GM03348 (cell line): ENCODE data around the gene ROCK1.
A peak's percentile ranks its signal among the peaks of the same experiment; 100 is the strongest.

ENCODE experiments used
- DNase-seq: peaks from one replicate; pipeline ENCODE4 v3.0.0; 2012; ENCODE audit warnings: low spot score

The ROCK1 gene

DNA sequence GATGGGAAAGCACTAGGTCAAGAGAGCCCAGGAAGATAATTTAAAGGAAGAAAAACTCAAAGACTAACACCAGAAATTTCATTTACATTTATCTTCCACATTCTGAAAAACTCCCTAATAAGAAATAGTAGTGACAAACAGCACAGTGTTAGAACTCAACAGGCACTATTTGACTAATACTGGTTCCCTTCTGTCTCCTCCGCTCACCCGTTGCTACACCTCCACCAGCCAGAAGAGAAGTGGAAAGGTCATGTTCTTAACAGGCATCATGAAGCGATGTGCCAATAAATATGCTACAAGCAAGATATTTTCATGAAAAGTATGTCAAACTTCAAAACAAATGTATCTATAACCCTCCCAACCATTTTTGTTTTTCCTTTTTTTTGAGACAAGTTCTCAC, 5.7 kb downstream of the ROCK1 start:
- DNase-seq, result no peak

DNA sequence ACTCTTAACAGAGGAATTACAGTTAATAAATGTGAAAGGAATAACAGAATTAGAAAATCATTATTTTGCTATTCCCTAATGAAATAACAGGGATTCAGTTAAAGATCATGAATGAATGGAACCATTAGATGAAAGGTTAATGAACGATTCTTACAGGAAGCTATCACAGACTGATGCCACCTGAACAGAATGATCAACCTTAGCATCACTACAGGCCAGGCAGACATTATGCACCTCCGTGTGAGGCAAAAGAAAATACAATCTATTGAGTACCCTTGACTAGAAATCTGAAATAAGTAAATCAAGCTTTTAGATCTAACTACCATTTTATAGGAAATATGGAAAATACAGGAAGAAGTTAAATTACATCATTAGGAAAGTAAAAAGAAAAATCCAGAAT, 10.4 kb downstream of the ROCK1 start:
- no peak for DNase-seq

DNA sequence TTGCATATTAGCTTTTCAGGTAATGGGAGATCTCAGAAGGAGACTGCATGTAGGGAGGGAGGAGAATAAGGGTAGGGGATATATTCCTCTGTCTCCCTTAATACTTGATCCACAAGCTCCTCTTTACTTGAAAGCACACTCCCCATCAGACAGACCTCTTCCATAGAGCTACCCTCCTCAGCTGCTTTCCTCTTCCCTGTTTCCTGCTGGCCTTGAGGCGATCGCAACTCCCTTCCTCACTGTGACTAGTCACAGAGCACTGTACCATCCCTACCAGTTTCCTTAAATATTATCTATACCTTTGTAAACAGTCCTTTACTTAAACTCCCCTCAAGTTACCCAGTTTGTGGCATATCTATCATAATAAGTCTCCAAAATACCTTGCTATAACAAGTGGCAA, 10.9 kb downstream of the ROCK1 start:
- DNase-seq, result no peak

DNA sequence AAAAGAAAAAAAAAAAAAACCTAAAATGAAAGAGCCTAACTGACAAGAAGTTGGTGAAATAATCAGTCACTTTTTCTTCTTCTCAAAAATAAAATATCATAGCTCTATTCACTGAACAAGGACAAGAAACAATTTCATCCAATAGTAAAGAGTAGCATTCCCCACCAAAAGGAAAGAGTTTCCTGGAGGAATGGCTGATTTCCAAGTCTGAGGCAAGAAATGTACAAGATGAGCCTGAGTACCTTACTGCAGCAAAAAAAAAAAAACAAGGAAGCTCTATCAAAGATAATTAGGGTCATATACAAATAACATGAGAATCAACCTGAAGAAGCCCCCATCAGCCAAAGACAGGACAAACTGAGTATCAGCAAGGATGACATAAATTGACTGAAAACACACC, 11.5 kb downstream of the ROCK1 start:
- DNase-seq, result peak; percentile 24

DNA sequence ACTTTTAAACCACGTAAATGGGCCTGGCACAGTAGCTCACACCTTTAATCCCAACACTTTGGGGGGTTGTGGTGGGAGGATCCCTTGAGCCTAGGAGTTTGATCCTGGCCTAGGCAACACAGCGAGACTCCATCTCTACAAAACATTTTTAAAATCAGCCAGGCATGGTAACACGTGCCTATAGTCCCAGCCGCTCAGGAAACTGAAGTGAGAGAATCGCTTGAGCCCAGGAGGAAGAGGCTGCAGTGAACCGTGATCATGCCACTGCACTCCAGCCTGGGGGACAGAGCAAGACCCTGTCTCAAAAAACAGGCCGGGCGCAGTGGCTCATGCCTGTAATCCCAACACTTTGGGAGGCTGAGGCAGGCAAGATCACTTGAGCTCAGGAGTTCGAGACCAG, 12.2 kb downstream of the ROCK1 start:
- DNase-seq, result no peak

DNA sequence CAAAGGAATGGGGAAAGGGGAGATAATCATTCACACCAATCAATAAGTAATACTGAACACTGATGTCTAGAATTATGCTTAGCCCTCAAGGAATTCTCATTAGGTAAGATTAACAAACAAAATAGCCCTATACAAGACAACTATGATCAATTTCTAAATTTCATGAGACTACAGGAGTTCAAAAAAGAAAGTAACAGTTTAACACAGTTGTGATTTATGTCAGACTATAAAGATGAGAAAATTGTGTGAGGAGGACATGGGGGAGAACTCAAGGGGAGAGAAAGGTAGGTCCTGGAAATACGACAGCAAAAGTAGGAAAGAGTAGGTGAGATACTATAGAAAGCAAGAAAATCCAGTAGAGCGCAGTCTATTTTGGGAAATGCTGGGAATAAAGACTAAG, 14.9 kb downstream of the ROCK1 start:
- no peak for DNase-seq

DNA sequence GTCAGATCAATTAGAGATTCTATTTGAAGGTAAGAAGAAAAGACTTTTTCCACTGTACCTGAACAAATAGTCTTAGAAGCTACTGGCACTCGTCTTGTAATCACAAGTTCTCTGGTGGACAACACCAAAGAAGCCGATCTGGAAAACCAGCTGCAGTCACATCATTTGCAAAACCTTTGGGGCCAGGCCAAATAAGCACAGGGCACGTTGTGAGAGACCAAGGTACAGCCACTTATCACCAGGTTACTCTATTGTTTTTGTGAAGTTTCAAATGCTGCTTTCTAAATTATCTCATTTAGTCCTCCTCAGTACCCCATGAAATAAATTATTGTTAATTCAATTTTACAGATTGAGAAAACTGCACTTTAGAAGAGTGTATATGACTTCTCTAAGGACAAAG, 18.5 kb downstream of the ROCK1 start:
- DNase-seq, result no peak

DNA sequence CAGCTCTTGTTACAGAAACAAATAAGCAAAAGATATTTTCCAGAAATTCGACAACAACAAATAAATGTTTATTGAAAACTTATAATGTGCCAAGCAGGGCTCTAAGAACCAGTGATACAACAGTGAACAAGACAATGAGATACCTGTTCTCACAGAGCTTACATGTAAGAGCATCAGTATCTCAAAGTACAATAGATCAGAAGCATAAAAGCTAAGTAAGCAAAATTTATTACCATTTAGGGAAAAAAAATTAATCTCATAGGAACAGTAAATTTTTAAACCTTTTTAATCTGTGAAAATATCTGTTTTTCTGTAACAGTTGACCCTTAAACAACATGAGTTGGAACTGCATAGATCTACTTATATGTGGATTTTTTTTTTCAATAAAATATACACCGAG, 20.9 kb downstream of the ROCK1 start:
- DNase-seq, result no peak

DNA sequence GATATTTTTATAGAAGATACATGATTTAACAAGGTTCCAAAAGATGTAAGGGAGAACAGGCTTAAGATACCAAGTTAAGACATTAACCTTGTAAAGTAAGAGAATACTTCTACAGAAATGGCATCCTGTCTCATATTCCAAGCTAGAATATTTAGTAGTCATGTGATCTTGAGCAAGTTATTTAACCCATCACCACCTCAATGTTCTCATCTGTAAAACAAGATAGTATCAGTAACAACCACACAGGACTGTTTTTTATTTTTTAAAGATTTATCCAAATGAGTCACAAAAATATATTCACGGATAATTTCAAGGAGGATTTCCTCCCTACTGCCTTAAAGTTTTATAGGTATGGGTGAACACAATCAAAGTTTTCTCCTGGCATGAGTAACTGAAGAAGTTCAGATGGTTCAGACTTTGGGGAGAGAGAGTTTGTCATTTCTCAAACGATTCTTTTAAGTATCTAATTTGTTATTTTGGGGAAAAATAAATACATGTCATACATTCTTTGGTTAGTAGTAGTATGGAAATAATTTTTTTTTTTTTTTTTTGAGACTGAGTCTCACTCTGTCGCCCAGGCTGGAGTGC, 25.9 kb downstream of the ROCK1 start:
- DNase-seq, result no peak

DNA sequence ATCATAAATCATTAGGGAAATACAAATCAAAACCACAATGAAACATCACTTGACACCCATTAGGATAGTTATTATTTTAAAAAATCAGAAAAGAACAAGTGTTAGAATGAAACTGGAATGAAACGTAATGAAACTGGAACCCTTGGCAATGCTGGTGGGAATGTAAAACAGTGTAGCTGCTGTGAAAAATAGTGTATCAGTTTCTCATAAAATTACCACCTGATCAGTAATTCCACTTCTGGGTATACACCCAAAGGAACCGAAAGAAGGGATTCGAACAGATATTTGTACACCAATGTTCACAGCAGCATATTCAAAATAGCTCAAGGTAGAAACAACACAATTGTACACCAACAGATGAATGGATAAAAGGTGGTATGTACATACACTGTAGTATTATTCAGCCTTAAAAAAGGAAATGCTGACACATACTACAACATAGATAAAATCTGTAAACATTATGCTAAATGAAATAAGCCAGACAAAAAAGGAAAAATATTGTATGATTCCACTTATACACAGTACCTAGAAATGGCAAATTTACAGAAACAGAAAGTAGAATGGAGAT, 27.0 kb downstream of the ROCK1 start:
- DNase-seq, result no peak

DNA sequence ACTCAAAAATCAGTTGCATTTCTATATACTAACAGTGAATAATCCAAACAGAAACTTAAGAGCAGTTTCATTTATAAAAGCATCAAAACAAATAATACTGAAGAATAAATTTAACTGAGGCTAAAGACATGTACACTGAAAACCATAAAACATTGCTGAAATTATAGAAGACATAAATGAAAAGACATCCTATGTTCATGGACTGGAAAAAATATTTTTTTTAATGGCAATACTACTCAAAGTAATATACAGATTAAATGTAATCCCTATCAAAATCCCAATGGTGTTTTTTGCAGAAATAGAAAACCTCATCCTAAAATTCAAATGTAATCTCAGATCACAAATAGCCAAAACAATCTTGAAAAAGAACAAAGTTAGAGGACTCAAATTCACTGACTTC, 28.6 kb downstream of the ROCK1 start:
- DNase-seq, result no peak

DNA sequence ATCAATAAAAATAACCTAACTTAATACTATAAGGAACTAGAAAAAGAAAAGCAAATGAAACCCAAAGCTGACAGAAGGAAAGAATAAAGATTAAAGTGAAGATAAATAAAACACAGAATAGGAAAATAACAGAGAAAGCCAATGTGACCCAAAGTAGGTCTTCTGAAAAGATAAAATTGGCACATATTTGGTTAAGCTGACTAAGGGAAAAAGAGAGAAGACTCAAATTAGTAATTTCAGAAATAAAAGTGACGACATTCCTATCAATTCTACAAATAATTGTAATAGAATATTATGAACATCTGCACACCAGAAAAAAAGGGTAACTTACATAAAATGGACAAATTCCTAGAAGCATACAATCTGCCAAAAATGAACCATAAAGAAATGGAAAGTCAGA, 30.2 kb downstream of the ROCK1 start:
- no peak for DNase-seq

DNA sequence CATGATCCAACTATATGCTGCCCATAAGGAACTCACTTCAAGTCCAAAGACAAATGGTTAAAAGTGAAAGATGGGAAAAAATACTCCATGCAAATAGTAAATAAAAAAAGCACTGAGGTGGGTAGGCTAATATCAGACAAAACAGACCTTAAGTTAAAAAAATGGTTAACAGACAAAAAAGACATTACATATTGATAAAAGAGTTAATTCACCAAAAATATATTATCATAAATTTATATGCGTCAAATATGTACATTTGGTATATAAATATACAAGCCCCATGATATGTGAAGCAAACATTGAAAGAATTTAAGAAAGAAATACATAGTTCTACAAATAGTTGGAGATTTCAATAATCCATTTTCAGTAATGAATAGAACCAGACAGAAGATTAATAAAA, 31.0 kb downstream of the ROCK1 start:
- DNase-seq, result no peak

DNA sequence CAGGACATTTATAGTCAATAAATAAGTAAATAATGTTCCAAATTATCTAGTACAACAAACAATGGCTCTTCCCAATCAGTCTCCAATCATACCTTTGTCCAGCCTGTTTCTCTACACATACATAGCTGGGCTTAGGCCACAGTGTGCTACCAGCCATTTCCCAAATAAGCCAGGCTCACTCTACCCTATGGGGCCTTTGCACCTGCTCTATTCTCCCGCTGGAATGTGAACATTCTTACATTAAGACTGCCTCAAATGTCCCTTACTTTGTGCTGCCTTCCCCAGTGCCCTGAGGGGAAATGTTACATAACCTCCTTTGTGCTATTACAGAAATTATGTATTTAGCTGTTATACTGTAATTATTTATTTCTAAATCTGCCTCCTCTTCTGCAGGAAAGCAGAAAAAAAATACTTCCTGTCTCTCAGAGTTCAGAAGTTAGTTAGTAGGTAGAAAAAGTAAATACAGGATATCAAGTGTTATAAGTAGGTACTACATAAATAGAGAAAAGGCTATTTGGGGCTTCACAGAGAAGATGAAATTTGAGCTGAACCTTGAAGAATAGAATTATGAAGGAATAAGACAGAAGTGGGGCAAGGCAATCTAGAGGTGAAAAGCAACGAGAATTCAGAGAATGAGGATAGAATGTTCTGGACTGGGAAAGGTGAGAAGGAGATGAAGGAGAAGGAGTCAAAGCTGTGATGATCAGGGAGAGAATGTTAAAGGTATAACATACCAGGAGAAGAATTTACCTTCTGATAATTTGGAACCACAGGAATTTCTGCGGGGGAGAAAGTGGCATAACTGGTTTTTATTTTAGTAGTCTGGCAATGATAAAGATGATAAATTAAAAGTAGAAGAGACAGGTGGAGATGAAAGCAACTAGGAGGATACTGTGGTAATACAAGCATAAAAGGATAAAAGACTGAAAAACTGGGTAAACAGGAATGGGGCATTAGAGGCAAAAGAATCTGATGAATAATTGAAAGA, 37.0 kb downstream of the ROCK1 start:
- no peak for DNase-seq

DNA sequence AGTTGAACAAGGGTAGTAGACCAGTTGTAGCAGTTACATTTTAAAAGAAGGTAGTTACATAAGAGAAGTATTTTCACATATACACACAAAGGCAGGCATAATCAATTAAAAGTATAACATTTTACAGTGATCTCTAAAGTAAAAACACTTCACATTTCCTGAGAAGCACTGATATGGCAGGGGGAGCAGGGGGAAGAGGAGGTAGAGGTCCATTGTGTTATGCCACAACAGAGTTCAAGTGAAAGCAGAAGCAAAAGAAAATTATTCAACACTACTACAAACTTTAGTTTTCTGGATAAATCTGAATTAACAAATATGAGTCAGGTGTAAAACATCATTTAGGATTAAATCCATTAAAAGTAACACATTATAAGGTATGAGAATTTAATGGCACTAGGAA, 38.4 kb downstream of the ROCK1 start:
- DNase-seq, result no peak

DNA sequence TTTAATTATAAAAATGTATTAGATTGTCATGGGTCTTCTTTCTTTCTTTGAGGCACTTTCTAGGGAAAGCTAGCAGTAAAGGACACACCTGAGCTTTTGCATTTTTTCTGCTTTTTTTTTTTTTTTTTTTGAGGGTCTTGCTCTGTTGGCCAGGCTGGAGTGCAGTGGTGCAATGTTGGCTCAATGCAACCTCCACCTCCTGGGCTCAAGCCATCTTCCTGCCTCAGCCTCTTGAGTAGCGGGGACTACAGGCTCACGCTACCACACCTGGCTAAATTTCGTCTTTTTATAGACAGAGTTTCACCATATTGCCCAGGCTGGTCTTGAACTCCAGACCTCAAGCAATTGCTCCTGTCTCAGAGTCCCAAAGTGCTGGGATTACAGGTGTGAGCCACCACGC, 40.5 kb downstream of the ROCK1 start:
- DNase-seq, result no peak

DNA sequence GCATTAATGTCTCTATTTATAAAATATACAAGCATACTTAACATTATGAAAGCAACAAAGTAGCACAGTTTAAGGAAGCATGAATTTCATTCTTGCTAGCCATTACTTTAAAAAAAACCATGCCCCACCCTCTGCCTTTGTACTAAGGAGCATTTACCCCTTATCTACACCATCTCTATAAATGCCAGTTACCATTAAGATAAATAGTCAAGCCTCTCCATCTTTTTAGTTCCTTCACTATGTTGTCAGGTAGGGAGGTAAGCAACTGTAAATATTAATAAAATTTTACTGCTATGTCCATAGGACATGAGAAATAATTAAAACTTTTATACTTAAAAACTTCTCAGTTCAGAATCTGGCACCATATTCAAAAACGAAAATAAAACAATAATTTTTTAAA, 42.1 kb downstream of the ROCK1 start:
- no peak for DNase-seq

DNA sequence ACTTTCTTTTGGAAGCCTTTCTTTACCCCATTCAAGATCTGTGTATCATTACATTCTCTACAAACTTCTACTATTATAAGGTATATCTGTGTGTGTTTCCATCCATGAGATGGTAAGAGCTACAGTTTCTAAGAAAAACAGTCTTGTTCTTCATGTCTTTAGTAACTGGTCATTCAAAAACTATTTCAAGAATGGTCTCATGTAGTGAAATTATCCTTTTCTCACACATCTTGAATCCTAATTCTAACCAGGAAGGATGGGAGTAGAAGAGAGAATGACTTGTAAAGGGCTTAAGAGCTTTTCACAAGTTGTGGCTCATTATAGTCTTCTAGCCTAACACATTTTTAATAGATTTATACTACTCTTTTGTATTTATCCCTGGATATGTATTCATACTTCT, 47.3 kb downstream of the ROCK1 start:
- peak; percentile 33 for DNase-seq

DNA sequence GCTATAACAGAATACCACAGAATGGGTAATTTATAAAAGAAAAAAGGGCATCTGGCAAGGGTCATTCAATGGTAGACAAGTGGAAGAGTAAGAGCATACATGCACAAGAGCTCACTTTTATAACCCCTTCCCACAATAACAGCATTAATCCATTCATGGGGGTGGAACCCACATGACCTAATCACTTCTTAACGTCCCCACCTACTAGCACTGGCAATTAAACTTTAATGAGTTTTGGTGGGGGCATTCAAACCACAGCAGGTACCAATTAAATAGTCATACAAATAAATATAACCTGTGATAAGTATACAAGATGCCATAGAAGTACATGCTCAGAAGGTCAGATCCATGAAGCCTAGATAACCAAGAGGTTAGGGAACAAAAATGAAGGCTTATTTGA, 48.6 kb downstream of the ROCK1 start:
- DNase-seq, result no peak

DNA sequence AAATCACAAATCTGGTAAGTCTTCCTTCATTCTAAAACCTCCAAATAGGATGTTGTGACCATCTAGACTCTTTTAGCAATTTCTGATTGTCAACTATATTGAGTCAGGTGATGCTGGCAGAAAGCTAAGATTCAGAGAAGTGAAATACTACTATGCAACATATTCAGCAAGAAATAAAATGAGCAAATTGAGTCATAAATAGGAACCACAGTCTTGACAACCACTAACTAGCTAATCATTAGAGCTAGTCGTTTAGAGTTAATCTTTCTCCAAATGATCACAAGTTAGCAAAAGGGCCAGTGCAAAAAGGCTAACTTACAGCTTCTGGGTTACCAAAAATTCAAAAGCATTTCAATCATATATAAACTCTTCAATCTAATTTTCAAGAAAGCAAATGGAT, 54.5 kb downstream of the ROCK1 start:
- no peak for DNase-seq

DNA sequence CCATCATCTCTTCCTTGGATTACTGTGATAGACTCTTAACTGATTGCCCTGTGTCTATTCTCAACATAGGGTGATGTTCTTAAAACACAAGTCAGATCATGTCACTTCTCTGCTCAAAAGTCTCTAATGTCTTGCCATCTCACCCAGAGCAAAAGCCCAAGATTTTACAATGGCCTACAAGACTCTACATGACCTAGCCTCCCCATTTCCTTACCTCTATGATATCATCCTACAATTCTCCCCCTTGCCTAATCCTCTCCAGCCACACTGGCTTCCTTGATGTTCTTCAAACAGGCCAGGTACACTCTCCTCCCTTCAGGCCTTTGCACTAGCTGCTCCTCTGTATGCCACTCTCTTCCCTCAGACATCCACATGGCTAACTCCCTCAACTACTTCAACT, 55.1 kb downstream of the ROCK1 start:
- DNase-seq, result no peak

DNA sequence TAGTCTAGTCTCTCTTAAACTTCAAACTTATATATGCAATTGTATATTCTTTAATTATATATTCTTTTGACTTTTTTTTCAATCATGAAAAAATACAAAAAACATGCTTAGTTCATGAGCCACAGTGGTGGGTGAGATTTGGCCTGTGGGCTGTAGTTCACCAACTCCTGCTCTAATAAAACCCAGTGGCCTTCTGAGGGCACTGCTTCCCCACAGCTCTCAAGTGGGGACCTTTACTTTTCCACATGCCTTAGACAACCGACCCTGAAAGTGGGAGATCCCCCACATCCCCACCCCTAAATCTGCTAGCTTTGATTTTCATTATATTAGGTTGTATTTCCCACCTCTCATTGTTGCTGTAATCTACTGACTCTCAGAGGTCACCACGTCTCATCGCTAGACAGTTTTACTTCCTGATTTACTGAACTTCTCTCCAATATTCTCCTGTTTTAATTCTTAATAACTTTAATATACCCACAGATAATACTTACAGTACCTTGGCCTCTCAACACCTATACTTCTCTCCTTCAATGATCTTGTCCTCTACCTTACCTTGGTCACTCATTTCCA, 57.3 kb downstream of the ROCK1 start:
- no peak for DNase-seq

DNA sequence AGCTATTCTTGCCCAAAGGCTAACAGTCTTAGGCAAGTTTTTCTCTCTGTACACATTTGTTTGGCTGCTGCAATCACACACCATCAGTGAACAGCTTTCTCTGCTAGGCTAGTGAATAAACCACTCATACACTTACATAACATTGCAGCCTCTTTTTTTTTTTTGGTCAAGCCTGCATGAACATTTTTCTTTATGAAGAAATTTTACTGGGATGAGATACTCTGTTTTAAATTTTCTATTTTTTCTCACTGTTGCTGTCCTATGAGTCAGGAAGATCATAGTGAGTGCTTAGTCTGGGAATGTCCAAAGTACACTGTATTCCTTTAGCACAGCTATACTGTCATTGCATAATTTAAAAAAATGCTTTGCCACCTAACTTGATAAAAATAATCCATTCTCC, 58.5 kb downstream of the ROCK1 start:
- DNase-seq, result peak; percentile 82
